Progenitor cell of endocrine pancreas (in vitro differentiated cells): ENCODE measurements around the gene FAM50A. TPM values are rescaled to one million over a fixed set of nuclear protein-coding genes. Genes with fewer than 3 reads are reported as not detected.

Experiments used
- DNase-seq: peaks from one replicate; pipeline ENCODE4 v3.0.0; 2021; ENCODE audit warnings: low spot score; ENCODE audit not compliant: unreplicated experiment
- H3K27ac Mint-ChIP-seq: 2 replicates; pipeline ENCODE4 v1.8.0; 2021; ENCODE audit warnings: mild to moderate bottlenecking, moderate library complexity, mixed read lengths
- H3K27me3 Mint-ChIP-seq: 2 replicates; pipeline ENCODE4 v1.8.0; 2021; ENCODE audit warnings: mixed read lengths
- H3K36me3 Mint-ChIP-seq: 2 replicates; pipeline ENCODE4 v1.8.0; 2022; ENCODE audit warnings: mixed read lengths; ENCODE audit not compliant: insufficient read depth
- H3K4me1 Mint-ChIP-seq: 2 replicates; pipeline ENCODE4 v1.8.0; 2021; ENCODE audit warnings: low read depth, mixed read lengths
- H3K4me3 Mint-ChIP-seq: 2 replicates; pipeline ENCODE4 v1.8.0; 2021; ENCODE audit warnings: low read depth, mild to moderate bottlenecking, moderate library complexity, mixed read lengths
- H3K9me3 Mint-ChIP-seq: 2 replicates; pipeline ENCODE4 v1.8.0; 2021; ENCODE audit warnings: low read depth, mixed read lengths
- total RNA-seq: library from RNA; stranded (reverse); gene quantifications from 2 replicates; pipeline ENCODE4 v1.2.1, GENCODE V29; 2021
- TF ChIP-seq, protein P1 (sequence below): fragments of 200-600 bp; sonication (generic); IDR thresholded peaks from one replicate; pipeline ENCODE4 v1.5.0; 2021; ENCODE audit warnings: antibody characterized with exemption, mild to moderate bottlenecking; ENCODE audit not compliant: unreplicated experiment

The FAM50A gene
- total RNA-seq, 1 donor from 2014 or later = 65.8 TPM

DNA sequence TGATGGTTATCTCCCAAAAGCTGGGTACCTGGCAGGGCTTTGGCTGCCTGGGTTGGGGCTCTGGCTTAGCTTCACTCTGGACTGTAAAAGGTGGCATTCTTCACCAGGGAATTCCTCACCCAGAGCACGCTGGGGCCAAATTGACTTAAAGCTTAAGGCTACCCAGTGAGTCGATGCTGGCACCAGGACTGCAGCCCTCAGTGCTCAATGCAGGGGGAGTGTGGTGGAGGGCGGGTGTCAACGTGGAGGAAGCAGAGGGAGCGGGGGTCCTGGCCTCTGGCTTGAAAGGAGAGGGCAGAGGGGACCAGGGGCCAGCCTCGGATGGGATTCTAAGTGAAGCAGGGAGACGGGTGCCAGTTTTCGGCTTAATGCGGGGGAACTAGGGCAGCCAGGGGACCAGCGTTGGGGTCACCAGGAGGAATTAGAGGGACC lies 446 bp upstream of the FAM50A start:
- peak overlapping the region; percentile 72 for H3K4me3 Mint-ChIP-seq
- peaks cover 8% of the 10 kb centered on the region for H3K36me3 Mint-ChIP-seq
- no peaks in the 10 kb centered on the region for H3K4me1 Mint-ChIP-seq
- no peak for DNase-seq
- H3K27ac Mint-ChIP-seq = peak overlapping the region; percentile 82
- peaks cover 4% of the 10 kb centered on the region for H3K9me3 Mint-ChIP-seq
- TF ChIP-seq, protein P1, sequence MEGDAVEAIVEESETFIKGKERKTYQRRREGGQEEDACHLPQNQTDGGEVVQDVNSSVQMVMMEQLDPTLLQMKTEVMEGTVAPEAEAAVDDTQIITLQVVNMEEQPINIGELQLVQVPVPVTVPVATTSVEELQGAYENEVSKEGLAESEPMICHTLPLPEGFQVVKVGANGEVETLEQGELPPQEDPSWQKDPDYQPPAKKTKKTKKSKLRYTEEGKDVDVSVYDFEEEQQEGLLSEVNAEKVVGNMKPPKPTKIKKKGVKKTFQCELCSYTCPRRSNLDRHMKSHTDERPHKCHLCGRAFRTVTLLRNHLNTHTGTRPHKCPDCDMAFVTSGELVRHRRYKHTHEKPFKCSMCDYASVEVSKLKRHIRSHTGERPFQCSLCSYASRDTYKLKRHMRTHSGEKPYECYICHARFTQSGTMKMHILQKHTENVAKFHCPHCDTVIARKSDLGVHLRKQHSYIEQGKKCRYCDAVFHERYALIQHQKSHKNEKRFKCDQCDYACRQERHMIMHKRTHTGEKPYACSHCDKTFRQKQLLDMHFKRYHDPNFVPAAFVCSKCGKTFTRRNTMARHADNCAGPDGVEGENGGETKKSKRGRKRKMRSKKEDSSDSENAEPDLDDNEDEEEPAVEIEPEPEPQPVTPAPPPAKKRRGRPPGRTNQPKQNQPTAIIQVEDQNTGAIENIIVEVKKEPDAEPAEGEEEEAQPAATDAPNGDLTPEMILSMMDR = no peak
- H3K27me3 Mint-ChIP-seq = no peaks in the 10 kb centered on the region

DNA sequence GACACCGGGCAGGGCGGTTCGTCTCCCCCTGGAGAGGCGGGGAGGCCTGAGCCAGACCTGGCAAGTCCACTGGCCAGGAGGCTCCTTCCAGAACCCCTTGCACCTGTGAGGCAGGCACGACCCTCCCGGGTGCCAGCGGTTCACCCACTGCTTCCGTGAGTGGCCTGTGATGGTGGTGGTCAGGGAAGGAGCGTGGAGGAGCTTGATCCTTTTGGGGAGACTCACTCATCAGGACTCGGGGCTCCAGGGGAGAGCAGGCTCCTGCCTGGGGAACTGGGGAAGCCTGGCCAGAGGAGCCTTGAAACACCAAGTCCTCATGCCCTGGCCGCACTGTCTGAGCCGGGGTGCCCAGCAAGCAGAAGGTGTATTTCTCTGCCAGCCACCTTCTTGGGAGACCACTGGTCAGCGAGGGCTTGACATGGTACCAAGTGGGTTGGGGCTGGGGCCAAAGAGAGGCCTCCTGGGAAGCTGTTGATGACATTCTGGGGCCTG lies 860 bp downstream of the FAM50A start:
- H3K4me1 Mint-ChIP-seq = no peaks in the 10 kb centered on the region
- peaks cover 4% of the 10 kb centered on the region for H3K9me3 Mint-ChIP-seq
- no peaks in the 10 kb centered on the region for H3K27me3 Mint-ChIP-seq
- DNase-seq = no peak
- H3K36me3 Mint-ChIP-seq = peaks cover 9% of the 10 kb centered on the region
- TF ChIP-seq, protein P1 = no peak
- no peak overlapping the region for H3K27ac Mint-ChIP-seq
- H3K4me3 Mint-ChIP-seq = peak overlapping the region; percentile 42

DNA sequence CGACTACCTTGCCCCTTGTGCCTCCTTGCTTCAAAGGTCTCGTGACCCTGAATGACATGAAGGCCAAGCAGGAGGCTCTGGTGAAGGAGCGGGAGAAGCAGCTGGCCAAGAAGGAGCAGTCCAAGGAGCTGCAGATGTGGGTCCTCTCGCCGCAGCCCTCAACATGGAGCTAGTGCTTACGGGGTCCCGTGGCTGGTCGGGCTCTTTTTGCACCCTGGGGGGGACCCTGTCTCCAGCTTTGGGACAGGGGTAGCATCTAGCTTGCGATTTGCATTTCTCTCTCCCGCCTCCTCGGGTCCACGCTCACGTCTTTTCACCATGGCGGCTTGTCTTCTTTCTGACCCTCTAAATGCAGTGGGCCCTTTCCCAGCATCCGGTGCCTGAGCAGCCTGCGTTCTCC lies 1.8 kb downstream of the FAM50A start:
- Mint-ChIP-seq H3K27ac (no peak overlapping the region), H3K36me3 (peaks cover 10% of the 10 kb centered on the region), H3K4me3 (peak overlapping the region; percentile 42), H3K4me1 (no peaks in the 10 kb centered on the region), H3K27me3 (no peaks in the 10 kb centered on the region), H3K9me3 (peaks cover 4% of the 10 kb centered on the region)
- DNase-seq = no peak
- TF ChIP-seq, protein P1 = no peak

DNA sequence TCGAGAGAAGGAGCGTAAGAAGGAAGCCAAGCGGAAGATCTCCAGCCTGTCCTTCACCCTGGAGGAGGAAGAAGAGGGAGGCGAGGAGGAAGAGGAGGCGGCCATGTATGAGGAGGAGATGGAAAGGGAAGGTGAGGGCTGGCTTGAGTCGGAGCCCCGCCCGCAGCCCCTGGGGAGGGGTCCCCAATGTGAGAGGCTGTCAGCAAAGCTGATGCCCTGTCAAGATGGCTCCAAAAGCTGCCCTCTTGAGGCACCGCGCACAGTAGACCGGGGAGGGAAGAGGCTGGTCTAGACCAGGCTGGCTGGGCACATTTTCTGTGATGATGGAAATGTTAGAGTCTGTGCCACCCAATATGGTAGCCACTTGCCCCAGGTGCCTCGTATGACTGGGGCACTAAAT lies 2.5 kb downstream of the FAM50A start:
- Mint-ChIP-seq H3K27me3 (no peaks in the 10 kb centered on the region), H3K4me3 (no peak overlapping the region)

DNA sequence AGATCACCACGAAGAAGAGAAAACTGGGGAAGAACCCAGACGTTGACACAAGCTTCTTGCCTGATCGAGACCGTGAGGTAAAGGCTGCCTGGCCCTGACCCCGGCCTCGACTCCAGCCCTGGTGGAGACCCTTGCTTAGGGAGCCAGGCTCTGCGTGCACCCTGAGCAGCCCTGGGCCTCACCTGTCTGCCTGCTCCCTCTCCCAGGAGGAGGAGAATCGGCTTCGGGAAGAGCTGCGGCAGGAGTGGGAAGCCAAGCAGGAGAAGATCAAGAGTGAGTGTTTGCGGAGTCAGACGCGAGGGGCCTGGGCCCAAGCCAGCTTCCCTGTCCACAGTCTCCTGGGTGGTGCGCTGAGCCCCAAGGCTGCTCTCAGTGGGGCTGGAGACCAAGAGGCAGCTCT lies 4.5 kb downstream of the FAM50A start:
- Mint-ChIP-seq H3K9me3 (peaks cover 7% of the 10 kb centered on the region), H3K27me3 (no peaks in the 10 kb centered on the region), H3K4me1 (no peaks in the 10 kb centered on the region), H3K27ac (no peak overlapping the region), H3K36me3 (peaks cover 14% of the 10 kb centered on the region), H3K4me3 (no peak overlapping the region)
- TF ChIP-seq, protein P1 = no peak
- no peak for DNase-seq

More for the DNA sequence above, 2.5 kb downstream of the FAM50A start:
- TF ChIP-seq, protein P1 = no peak
- H3K4me1 Mint-ChIP-seq = no peaks in the 10 kb centered on the region
- H3K27ac Mint-ChIP-seq = no peak overlapping the region
- DNase-seq = no peak
- H3K36me3 Mint-ChIP-seq = peaks cover 10% of the 10 kb centered on the region
- peaks cover 4% of the 10 kb centered on the region for H3K9me3 Mint-ChIP-seq
